ENCODE results near the gene OR10G4. TPM values are rescaled to one million over a fixed set of nuclear protein-coding genes. Genes with fewer than 3 reads are reported as not detected.

Gene OR10G4, protein sequence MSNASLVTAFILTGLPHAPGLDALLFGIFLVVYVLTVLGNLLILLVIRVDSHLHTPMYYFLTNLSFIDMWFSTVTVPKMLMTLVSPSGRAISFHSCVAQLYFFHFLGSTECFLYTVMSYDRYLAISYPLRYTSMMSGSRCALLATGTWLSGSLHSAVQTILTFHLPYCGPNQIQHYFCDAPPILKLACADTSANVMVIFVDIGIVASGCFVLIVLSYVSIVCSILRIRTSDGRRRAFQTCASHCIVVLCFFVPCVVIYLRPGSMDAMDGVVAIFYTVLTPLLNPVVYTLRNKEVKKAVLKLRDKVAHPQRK
- total RNA-seq: not detected

DNA sequence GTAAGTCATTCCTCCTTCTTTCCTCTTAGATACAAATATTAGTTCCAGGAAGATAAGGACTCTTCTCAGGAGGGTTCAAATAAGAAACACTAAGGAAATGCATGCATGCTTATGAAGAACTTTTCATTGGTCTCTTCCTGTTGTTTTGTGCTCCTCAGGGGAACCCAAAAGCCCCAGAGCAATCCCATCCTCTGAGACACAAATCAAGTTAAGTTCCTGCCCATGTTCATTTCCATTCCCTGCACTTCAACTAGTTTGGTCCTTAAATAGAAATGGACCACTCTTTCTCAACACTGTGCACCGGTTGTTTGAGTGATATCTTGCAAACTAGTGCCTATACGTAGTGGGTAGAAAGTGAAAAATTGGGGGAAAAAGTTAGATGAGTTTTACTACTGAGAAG lies at the start of gene OR10G4:
OR10G4 (plus strand) TSS at position 301 of the 400 bp plus-strand sequence. CDS start 2,578 bp downstream, outside the sequence.
- no peak for DNase-seq (ENCODE audit: low spot score in 2 of 2)
- Histone ChIP-seq H3K27ac (no peak within 1 kb of the TSS), H3K27me3 (no peaks in the 10 kb centered on the region), H3K4me1 (no peaks in the 10 kb centered on the region), H3K9me3 (no peaks in the 10 kb centered on the region), H3K4me3 (no peak within 1 kb of the TSS), H3K36me3 (no peaks in the 10 kb centered on the region)
- TF ChIP-seq POLR2A (IDR thresholded peaks at IDR 0.05): no peak
- no peak for TF ChIP-seq POLR2AphosphoS5 (IDR thresholded peaks at IDR 0.05)
- TF ChIP-seq, protein P1, sequence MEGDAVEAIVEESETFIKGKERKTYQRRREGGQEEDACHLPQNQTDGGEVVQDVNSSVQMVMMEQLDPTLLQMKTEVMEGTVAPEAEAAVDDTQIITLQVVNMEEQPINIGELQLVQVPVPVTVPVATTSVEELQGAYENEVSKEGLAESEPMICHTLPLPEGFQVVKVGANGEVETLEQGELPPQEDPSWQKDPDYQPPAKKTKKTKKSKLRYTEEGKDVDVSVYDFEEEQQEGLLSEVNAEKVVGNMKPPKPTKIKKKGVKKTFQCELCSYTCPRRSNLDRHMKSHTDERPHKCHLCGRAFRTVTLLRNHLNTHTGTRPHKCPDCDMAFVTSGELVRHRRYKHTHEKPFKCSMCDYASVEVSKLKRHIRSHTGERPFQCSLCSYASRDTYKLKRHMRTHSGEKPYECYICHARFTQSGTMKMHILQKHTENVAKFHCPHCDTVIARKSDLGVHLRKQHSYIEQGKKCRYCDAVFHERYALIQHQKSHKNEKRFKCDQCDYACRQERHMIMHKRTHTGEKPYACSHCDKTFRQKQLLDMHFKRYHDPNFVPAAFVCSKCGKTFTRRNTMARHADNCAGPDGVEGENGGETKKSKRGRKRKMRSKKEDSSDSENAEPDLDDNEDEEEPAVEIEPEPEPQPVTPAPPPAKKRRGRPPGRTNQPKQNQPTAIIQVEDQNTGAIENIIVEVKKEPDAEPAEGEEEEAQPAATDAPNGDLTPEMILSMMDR (IDR thresholded peaks at IDR 0.05): no peak
- no peak for TF ChIP-seq EP300 (IDR thresholded peaks at IDR 0.05)
- WGBS: 88% methylated on average over 2 of the region's 2 CpGs

DNA sequence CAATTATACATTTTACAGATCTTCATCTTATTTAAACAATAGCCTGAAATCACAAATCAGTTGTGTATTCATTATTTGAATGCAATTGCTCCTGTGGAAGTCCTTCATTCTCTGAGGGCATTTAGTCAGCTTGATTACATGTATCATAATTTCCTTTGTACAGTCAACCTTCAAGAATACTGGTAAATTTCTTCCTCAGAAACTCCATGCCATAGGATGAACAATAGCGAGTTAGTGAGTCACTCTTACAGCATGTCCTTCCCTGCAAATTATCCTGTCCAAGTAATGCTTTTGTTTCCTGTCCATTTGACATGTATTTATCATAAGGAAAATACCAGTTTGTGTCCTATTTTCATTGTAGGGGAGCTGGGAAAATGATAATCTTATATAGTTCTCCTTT lies 39.0 kb upstream of the OR10G4 start:
- no peak for TF ChIP-seq POLR2A (IDR thresholded peaks at IDR 0.05)
- no peak for TF ChIP-seq EP300 (IDR thresholded peaks at IDR 0.05)
- no peak for TF ChIP-seq POLR2AphosphoS5 (IDR thresholded peaks at IDR 0.05)
- TF ChIP-seq, protein P1 (IDR thresholded peaks at IDR 0.05): no peak
- DNase-seq (ENCODE audit: low spot score in 2 of 2): no peak
- H3K36me3 ChIP-seq: no peaks in the 10 kb centered on the region
- no peaks in the 10 kb centered on the region for H3K4me1 ChIP-seq
- H3K4me3 ChIP-seq: no peak overlapping the region
- no peaks in the 10 kb centered on the region for H3K9me3 ChIP-seq
- no peaks in the 10 kb centered on the region for H3K27me3 ChIP-seq
- no peak overlapping the region for H3K27ac ChIP-seq
- WGBS: 66% methylated on average over 1 of the region's 1 CpG

DNA sequence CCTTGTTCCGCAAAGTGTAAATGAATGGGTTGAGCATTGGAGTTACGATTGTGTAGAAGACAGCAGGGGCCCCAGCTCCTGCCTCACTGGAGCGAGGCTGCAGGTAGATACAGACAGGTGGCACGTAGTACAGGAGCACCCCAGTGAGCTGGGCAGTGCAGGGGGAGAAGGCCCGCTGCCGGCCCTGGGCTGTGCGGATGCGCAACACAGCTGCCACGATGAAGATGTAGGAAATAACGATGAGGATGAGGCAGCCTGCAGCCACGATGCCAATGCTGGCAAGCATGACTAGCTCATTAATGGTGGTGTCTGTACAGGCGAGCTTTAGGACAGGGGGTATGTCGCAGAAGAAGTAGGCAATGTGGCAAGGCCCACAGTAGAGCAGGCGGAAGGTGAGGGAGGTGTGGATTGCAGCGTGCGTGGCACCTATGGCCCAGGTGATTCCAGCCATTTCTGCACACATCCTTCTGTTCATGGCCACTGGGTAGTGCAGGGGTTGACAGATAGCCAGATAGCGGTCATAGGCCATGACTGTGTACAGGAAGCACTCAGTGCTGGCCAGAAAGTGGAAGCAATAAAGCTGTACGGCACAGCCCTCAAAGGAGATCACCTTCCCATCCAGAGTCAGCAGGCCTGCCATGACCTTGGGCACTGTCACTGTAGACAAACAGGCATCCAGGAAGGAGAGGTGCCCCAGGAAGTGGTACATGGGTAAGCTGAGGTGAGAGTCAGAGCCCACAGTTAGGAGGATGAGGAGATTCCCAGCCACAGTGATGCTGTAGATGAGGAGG lies 35.8 kb upstream of the OR10G4 start:
- H3K4me3 ChIP-seq: no peak overlapping the region
- no peak for DNase-seq (ENCODE audit: low spot score in 2 of 2)
- WGBS: 88% methylated on average over 18 of the region's 18 CpGs
- no peaks in the 10 kb centered on the region for H3K9me3 ChIP-seq
- H3K27me3 ChIP-seq: no peaks in the 10 kb centered on the region
- no peak overlapping the region for H3K27ac ChIP-seq
- TF ChIP-seq EP300 (IDR thresholded peaks at IDR 0.05) (no peak), POLR2AphosphoS5 (IDR thresholded peaks at IDR 0.05) (no peak), POLR2A (IDR thresholded peaks at IDR 0.05) (no peak)
- TF ChIP-seq, protein P1 (IDR thresholded peaks at IDR 0.05): no peak
- H3K36me3 ChIP-seq: no peaks in the 10 kb centered on the region
- no peaks in the 10 kb centered on the region for H3K4me1 ChIP-seq

DNA sequence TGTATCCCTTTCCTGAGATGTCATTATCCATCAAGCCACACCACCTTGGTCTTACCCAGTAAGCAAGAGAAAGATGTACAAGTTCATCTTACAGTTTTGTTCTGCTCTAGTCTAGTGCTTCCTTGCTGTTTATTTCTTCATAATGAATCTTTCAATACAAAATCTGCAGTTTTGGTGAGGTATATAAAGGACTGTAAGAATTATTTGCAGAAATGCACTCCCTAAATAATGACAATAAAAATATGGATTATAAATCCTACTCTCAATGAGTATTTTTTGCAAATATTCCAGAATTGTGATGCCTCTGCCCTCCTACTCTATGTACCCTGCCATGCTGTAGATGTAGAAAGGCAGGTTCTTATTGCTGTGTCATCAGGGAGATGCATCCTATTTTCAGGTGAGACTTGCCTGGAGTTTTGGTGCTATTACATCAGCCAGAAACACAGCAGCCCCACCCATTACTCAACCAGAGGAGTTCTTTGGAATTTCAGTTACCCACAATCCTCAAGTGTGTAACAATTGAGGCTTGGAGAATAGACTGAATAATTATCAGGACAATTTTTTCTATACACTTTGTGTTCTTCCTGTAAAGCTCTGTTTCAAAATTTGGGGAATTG lies 35.0 kb upstream of the OR10G4 start, which contains the start of gene OR10S1:
OR10S1 (minus strand) TSS at position 51 of the 617 bp plus-strand sequence. CDS start 117 bp downstream, outside the sequence.
- no peak for DNase-seq (ENCODE audit: low spot score in 2 of 2)
- TF ChIP-seq EP300 (IDR thresholded peaks at IDR 0.05): no peak
- TF ChIP-seq POLR2A (IDR thresholded peaks at IDR 0.05): no peak
- TF ChIP-seq, protein P1 (IDR thresholded peaks at IDR 0.05): no peak
- TF ChIP-seq POLR2AphosphoS5 (IDR thresholded peaks at IDR 0.05): no peak
- Histone ChIP-seq H3K27ac (no peak within 1 kb of the TSS), H3K4me1 (no peaks in the 10 kb centered on the region), H3K36me3 (no peaks in the 10 kb centered on the region), H3K4me3 (no peak within 1 kb of the TSS), H3K9me3 (no peaks in the 10 kb centered on the region), H3K27me3 (no peaks in the 10 kb centered on the region)

DNA sequence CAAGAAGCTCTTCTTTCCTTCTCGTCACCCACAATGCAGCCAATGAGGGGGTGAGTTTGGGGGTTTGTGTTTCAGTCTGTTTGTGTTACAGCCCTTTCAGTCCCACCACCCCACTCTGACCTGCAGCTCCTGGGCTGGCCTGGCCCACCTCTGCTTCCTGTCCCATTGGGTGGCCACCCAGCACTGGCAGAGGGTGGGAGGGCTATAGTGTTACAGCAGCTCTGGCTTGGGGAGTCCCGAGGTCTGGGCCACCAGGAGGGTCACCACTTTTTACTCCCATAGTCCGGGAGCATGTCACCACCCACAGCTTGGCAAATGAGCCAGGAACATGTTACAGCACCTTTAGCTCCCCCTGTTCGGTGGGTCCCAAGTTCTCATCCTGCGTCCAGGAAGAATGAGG lies 33.5 kb upstream of the OR10G4 start:
- no peaks in the 10 kb centered on the region for H3K27me3 ChIP-seq
- no peak overlapping the region for H3K27ac ChIP-seq
- no peaks in the 10 kb centered on the region for H3K36me3 ChIP-seq
- H3K4me1 ChIP-seq: no peaks in the 10 kb centered on the region
- H3K4me3 ChIP-seq: no peak overlapping the region
- no peak for TF ChIP-seq POLR2AphosphoS5 (IDR thresholded peaks at IDR 0.05)
- no peak for DNase-seq (ENCODE audit: low spot score in 2 of 2)
- H3K9me3 ChIP-seq: no peaks in the 10 kb centered on the region
- WGBS: 87% methylated on average over 5 of the region's 5 CpGs

Measured in suprapubic skin (tissue), 4 donors.